Measurements from ENCODE around the gene PRDM16.

DNA sequence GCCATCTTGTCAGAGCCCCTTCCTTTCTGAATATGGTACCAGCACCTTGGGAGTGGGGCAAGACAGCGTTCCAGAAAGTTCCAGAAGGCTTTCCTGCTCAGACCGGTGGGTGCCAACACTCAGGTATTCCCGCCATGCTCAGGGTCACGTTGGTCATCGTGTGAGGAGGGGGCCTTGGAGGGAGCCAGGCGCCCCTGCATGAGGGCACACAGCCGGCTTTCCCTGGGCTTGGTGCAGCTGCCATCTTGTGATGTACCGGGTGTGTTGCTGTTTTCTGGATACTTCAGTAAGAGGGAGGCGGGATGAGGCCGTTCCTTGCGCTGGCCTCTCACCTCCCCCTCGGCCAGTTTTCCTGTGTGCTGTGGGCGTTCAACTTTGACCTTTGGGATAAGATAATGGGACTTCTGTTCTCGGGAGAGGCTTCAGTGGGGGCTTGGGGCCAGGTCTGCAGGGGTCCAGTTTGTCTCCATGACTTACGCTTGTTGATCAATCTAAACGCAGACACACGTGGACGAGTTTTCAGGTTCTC is 69.7 kb downstream of the PRDM16 start:
- TF ChIP-seq, protein P1, sequence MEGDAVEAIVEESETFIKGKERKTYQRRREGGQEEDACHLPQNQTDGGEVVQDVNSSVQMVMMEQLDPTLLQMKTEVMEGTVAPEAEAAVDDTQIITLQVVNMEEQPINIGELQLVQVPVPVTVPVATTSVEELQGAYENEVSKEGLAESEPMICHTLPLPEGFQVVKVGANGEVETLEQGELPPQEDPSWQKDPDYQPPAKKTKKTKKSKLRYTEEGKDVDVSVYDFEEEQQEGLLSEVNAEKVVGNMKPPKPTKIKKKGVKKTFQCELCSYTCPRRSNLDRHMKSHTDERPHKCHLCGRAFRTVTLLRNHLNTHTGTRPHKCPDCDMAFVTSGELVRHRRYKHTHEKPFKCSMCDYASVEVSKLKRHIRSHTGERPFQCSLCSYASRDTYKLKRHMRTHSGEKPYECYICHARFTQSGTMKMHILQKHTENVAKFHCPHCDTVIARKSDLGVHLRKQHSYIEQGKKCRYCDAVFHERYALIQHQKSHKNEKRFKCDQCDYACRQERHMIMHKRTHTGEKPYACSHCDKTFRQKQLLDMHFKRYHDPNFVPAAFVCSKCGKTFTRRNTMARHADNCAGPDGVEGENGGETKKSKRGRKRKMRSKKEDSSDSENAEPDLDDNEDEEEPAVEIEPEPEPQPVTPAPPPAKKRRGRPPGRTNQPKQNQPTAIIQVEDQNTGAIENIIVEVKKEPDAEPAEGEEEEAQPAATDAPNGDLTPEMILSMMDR (IDR thresholded peaks at IDR 0.05): no peak
- no peak for TF ChIP-seq POLR2A (IDR thresholded peaks at IDR 0.05)

Data from thyroid gland (tissue), 4 donors.